Measurements from ENCODE around the gene KRT82. TPM values are rescaled to one million over a fixed set of nuclear protein-coding genes. Genes with fewer than 3 reads are reported as not detected.

Gene KRT82
- total RNA-seq, 1 experiment from 2014 or later, result not detected

GRCh38 chr12:52446367-52447045 is 40.4 kb upstream of the KRT82 start:
- BruUV-seq (replicated peaks), result no TSS peak
- H3K4me1 ChIP-seq, result peaks cover 27% of the 10 kb centered on the region
- Mint-ChIP-seq H3K9me3 (ENCODE audit: unreplicated experiment) (no peaks in the 10 kb centered on the region), H3K36me3 (ENCODE audit: insufficient read depth, unreplicated experiment) (no peaks in the 10 kb centered on the region), H3K4me3 (ENCODE audit: unreplicated experiment) (no peak overlapping the region), H3K27ac (ENCODE audit: unreplicated experiment) (no peak overlapping the region), H3K4me1 (ENCODE audit: low read depth, unreplicated experiment) (peaks cover 19% of the 10 kb centered on the region), H3K27me3 (ENCODE audit: insufficient read depth, unreplicated experiment) (no peaks in the 10 kb centered on the region)
- ChIA-PET CTCF (no interaction called here), POLR2A (no interaction called here)
- no peak for TF ChIP-seq CTCF (IDR thresholded peaks at IDR 0.05; ENCODE audit: insufficient read depth in 1 of 2, low read depth in 1 of 2, low read length in 1 of 2, severe bottlenecking in 1 of 2, unreplicated experiment in 1 of 2)
- H3K9me3 ChIP-seq, result no peaks in the 10 kb centered on the region
- no peaks in the 10 kb centered on the region for H3K36me3 ChIP-seq (ENCODE audit: control insufficient read depth, insufficient read depth, low read length)
- no peaks in the 10 kb centered on the region for H3K27me3 ChIP-seq (replicated peaks; ENCODE audit: control insufficient read depth, insufficient read depth, low read length)
- DNase-seq, result no peak
- H3K4me3 ChIP-seq (ENCODE audit: low read depth, low read length), result no peak overlapping the region
- intact Hi-C loops (cut with micrococcal nuclease; ENCODE audit: unreplicated experiment), result no loop called here

GRCh38 chr12:52445876-52446275 is 39.7 kb upstream of the KRT82 start:
- DNase-seq, result no peak
- H3K36me3 Mint-ChIP-seq (ENCODE audit: insufficient read depth, unreplicated experiment), result no peaks in the 10 kb centered on the region
- Histone ChIP-seq H3K4me3 (ENCODE audit: low read depth, low read length) (no peak overlapping the region), H3K4me1 (peaks cover 33% of the 10 kb centered on the region), H3K36me3 (ENCODE audit: control insufficient read depth, insufficient read depth, low read length) (no peaks in the 10 kb centered on the region), H3K9me3 (no peaks in the 10 kb centered on the region), H3K27me3 (replicated peaks; ENCODE audit: control insufficient read depth, insufficient read depth, low read length) (no peaks in the 10 kb centered on the region)
- CTCF ChIA-PET, result no interaction called here
- no peaks in the 10 kb centered on the region for H3K9me3 Mint-ChIP-seq (ENCODE audit: unreplicated experiment)
- no TSS peak for BruUV-seq (replicated peaks)
- POLR2A ChIA-PET, result no interaction called here
- H3K27ac Mint-ChIP-seq (ENCODE audit: unreplicated experiment), result no peak overlapping the region
- no peak overlapping the region for H3K4me3 Mint-ChIP-seq (ENCODE audit: unreplicated experiment)
- H3K27me3 Mint-ChIP-seq (ENCODE audit: insufficient read depth, unreplicated experiment), result no peaks in the 10 kb centered on the region
- peaks cover 25% of the 10 kb centered on the region for H3K4me1 Mint-ChIP-seq (ENCODE audit: low read depth, unreplicated experiment)
- intact Hi-C loops (cut with micrococcal nuclease; ENCODE audit: unreplicated experiment), result no loop called here
- TF ChIP-seq CTCF (IDR thresholded peaks at IDR 0.05; ENCODE audit: insufficient read depth in 1 of 2, low read depth in 1 of 2, low read length in 1 of 2, severe bottlenecking in 1 of 2, unreplicated experiment in 1 of 2), result no peak

- no peak for DNase-seq
- Histone ChIP-seq H3K9me3 (no peaks in the 10 kb centered on the region), H3K27me3 (replicated peaks; ENCODE audit: control insufficient read depth, insufficient read depth, low read length) (no peaks in the 10 kb centered on the region), H3K4me1 (peaks cover 37% of the 10 kb centered on the region), H3K36me3 (ENCODE audit: control insufficient read depth, insufficient read depth, low read length) (no peaks in the 10 kb centered on the region), H3K4me3 (ENCODE audit: low read depth, low read length) (no peak overlapping the region)
- no peaks in the 10 kb centered on the region for H3K27me3 Mint-ChIP-seq (ENCODE audit: insufficient read depth, unreplicated experiment)
- no peaks in the 10 kb centered on the region for H3K36me3 Mint-ChIP-seq (ENCODE audit: insufficient read depth, unreplicated experiment)
- BruUV-seq (replicated peaks), result no TSS peak
- no peak for TF ChIP-seq CTCF (IDR thresholded peaks at IDR 0.05; ENCODE audit: insufficient read depth in 1 of 2, low read depth in 1 of 2, low read length in 1 of 2, severe bottlenecking in 1 of 2, unreplicated experiment in 1 of 2)
- H3K4me3 Mint-ChIP-seq (ENCODE audit: unreplicated experiment), result no peak overlapping the region
- H3K9me3 Mint-ChIP-seq (ENCODE audit: unreplicated experiment), result no peaks in the 10 kb centered on the region
- no peak overlapping the region for H3K27ac Mint-ChIP-seq (ENCODE audit: unreplicated experiment)
- intact Hi-C loops (cut with micrococcal nuclease; ENCODE audit: unreplicated experiment), result loop anchor here (5.0 kb wide), 1 partner anchor 53 kb away; no protein-coding TSS in a partner anchor
- H3K4me1 Mint-ChIP-seq (ENCODE audit: low read depth, unreplicated experiment), result peaks cover 28% of the 10 kb centered on the region
- ChIA-PET CTCF (no interaction called here), POLR2A (no interaction called here)
These were observed 38.8 kb upstream of the KRT82 start for GRCh38 chr12:52444647-52445595.
